HG03095 (cell line): Measurements from ENCODE around the gene IKZF4.
"Not testable (repeated sequence)": the region's sequence is repeated elsewhere in the genome, so short reads cannot be mapped to it uniquely, and the experiment has no call there.

Experiments used
- ATAC-seq: cut with Tn5 transposase; IDR thresholded peaks from one replicate; pipeline ENCODE4 v1.9.1; 2021; ENCODE audit warnings: moderate library complexity; ENCODE audit not compliant: unreplicated experiment

Gene IKZF4

GRCh38 chr12:55997535-55997859 lies 23.3 kb upstream of the IKZF4 start:
- no peak for ATAC-seq

- not testable (repeated sequence) for ATAC-seq
Observed at GRCh38 chr12:55999522-55999921, 21.3 kb upstream of the IKZF4 start.

- not testable (repeated sequence) for ATAC-seq
Observed at GRCh38 chr12:55999999-56000540, 20.8 kb upstream of the IKZF4 start.

- no peak for ATAC-seq
Observed at GRCh38 chr12:56001487-56002100, 19.2 kb upstream of the IKZF4 start.

- not testable (repeated sequence) for ATAC-seq
Observed at GRCh38 chr12:56003376-56003775, 17.5 kb upstream of the IKZF4 start.

DNA sequence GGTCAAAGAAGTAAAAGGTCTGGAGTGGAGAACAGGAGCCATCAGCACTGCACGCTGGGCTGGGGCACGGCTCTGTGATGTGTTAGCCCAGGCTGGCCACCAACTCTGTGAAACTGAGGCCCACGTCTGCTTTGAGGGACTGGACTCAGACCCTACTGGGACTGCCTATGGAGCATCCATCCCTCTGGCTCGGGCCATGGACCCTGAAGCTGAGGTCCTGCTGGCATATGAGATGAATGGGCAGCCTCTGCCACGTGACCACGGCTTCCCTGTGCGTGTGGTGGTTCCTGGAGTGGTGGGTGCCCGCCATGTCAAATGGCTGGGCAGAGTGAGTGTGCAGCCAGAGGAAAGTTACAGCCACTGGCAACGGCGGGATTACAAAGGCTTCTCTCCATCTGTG lies 16.6 kb upstream of the IKZF4 start:
- ATAC-seq: no peak

DNA sequence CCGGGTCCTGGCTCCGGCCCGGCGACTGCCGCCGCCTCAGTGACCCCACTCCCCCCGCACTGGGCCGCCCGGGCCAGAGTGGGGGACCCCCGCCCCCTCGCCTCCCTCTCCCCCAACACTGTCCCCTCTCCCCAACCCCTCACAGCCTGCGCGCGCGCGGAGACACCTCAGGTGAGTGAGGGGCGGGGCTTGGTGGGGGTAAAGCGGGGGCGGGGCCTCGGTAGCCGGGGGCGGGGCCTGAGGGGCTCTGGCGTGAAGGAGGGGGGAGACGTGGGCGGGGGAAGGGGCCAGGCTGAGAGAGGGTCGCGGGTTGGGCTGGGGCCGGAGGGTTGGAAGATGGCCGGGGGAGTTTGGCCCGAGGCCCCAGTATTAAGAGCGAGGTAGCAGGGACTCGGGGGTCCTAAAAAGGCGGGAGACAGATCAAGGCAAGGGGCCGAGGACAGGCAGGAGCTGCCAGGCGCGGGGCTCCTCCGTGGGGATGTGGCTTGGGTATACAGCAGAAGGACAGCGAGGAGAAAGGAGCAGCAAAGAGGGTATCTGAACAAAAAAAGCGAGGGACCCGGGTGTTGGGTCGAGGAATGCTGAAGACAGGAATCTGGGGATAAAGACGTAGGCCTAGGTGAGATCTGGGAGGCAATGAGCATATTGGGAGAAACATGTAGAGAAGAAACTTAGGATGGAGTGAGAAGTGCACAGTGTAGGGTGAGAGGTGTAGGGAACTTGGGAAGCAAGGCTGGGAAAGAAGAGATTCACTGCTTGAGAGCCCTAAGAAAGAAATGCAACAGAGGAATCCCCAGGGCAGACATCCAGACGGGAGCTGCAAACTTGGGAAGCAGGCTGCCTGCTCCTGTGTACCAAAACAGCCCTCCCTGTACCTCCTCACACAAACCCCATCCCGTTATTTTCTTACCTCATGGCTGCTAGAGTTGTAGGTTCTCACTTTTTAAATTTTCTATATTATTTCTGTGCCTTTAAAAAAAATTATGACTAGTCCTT lies 13.0 kb upstream of the IKZF4 start:
- no peak for ATAC-seq

- ATAC-seq: no peak
Observed at GRCh38 chr12:56010111-56010570, 10.7 kb upstream of the IKZF4 start.

GRCh38 chr12:56011509-56012090 lies 9.2 kb upstream of the IKZF4 start:
- ATAC-seq: no peak

DNA sequence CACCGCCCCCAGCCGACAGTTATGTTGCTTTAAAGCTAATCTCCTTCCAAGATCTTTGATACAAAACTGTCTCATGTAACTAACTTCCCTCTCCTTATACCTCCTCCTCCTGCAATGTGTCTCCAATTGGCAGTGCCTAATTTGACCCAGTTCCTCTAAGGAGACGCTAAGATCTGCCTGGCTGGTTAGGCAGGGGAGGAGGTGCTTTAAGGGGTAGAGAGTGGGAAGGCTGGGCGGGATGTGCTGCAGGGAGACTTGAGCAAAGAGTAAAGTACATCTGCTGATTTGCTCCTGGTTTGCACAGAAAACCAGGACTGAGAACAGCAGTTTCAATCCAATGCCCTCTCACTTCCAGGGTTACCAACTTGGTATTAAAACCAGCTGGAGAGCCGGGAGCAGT lies 7.4 kb upstream of the IKZF4 start:
- no peak for ATAC-seq

GRCh38 chr12:56014205-56014604 lies 6.6 kb upstream of the IKZF4 start:
- no peak for ATAC-seq

DNA sequence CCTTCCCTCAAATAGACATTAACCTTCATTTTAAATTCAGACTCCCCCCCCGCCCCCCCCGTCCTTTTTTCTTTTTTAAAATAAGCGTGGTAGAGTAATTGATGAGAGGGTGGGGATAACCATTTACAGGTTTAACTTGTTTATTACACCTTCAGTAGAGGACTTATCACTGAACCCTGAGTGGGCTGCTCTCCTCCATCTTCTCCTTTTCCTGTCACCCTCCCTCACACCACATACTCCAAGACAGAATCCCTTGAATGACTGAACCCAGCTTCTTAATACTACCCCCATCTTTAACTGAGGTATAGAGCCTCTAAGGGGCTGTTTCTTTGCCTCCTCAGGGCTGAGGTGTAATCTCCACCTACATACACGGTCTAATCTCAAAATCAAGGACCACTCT lies 3.7 kb upstream of the IKZF4 start:
- no peak for ATAC-seq

GRCh38 chr12:56018356-56018755 lies 2.5 kb upstream of the IKZF4 start:
- ATAC-seq: no peak

DNA sequence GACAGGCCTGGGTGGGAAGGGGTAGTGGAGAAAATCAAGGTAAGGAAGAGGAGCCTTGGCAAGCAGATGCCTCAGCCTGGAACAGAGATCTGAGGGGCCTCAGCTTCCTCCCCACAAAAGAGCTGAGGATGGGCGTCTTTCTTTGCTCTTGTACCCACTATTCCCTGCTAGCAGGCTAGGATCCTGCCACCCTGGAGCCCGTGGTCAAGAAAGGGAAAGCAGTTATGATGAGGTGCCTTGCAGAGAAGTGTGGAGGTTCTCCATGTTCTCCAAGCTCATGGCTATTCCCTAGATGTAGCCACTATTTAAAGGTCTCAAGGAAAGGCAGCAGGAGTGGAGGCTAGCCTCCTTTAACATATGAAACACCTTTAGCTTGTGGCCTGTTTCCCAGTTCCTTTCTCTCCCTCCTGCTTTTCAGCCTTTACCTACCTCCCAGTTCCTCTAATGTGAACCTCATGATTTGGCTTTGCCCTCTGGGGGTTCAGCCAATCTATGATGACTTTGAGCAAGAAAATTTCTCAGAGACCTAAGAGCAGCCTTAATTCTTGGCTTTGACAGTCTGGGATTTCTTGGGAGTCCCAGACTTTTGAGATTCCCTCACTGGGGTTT lies 1.1 kb downstream of the IKZF4 start:
- ATAC-seq: no peak

DNA sequence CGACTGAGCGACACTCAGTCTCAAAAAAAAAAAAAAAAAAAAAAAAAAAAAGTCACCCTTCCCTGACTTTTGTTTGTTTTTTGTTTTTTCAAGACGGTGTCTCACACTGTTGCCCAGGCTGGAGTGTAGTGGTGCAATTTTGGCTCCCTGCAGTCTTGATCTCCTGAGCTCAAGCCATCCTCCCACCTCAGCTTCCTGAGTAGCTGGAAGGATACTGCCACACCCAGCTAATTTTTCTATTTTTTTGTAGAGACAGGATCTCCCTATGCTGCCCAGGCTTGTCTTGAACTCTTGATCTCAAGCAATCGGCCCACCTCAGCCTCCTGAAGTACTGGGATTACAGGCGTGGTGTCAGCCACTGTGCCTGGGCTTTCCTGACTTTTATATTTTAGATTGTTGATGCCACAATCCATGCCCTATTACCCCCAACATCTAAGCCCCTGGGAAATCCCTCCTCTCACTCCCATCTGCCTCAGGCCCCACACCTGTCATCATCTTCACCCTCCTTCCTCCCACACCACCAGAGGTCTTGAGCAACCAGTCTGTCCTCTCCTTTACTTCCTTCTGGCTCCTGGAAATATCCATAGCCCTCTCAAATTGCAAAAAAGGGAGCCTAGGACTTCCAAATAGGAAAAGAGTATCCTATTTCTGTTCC lies 7.8 kb downstream of the IKZF4 start:
- no peak for ATAC-seq

- ATAC-seq: no peak
Observed at GRCh38 chr12:56029166-56029519, 8.3 kb downstream of the IKZF4 start.

DNA sequence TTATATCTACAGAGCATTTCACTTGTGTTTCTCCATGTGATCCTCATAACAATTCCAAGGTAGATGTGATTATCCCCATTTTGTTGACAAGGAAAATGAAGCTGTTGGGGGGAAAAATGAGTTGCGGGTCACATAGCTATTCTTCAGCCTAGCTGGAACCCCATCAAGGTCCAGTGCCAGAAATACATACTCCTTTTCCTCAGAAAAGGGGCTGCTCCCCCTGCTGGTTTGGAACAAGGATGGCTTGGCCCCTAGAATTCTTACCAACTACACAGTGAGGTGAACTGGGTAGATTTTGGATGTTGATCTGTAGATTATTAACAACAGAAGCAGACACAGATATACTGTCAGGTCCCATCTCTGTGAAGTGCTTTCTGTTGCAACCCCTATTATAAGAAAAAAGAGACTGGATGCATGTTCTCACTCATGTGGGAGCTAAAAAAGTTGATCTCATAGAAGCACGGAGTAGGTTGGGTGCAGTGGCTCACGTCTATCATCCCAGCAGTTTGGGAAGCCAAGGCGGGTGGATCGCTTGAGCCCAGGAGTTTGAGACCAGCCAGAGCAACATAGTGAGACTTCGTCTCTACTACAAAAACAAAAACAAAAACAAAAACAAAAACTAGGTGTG lies 8.9 kb downstream of the IKZF4 start:
- no peak for ATAC-seq

DNA sequence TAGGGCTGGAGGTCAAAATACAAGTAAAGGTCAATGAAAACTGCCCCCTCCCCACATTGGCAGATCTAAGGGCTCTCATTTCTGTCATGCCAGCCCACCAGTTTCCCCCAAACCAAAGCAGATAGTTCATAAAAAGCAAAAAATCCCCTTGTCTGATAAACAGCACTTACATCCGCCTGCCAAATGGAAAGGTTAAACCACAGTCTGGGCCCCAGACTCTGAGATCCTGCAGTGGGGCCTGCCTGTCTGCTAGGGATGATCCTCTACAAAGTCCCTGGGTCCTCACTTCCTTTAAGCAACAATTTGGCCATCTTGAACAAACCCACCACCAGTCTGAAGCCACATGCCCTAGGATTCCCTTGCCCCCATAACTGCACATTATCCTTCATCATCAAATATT lies 11.1 kb downstream of the IKZF4 start:
- no peak for ATAC-seq

GRCh38 chr12:56034586-56035332 lies 13.9 kb downstream of the IKZF4 start:
- no peak for ATAC-seq

DNA sequence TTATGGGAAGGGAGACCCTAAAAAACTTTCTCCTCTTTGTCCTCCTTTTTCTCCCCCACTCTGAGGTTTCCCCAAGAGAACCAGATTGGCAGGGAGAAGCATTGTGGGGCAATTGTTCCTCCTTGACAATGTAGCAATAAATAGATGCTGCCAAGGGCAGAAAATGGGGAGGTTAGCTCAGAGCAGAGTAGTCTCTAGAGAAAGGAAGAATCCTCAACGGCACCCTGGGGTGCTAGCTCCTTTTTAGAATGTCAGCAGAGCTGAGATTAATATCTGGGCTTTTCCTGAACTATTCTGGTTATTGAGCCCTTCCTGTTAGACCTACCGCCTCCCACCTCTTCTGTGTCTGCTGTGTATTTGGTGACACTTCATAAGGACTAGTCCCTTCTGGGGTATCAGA lies 16.3 kb downstream of the IKZF4 start:
- ATAC-seq: no peak
